ENCODE results near the gene CDC42EP1.

GRCh38 chr22:37522482-37522881, 37.8 kb upstream of the CDC42EP1 start:
- TF ChIP-seq CTCF (IDR thresholded peaks at IDR 0.05) (no peak), REST (IDR thresholded peaks at IDR 0.05; ENCODE audit: insufficient read depth in 1 of 2, low read depth in 2 of 2, low read length in 1 of 2) (no peak)
